Measurements from ENCODE around the gene PPIL6. TPM values are rescaled to one million over a fixed set of nuclear protein-coding genes. Genes with fewer than 3 reads are reported as not detected.
A peak's percentile ranks its signal among the peaks of the same experiment; 100 is the strongest.

Gene PPIL6
- polyA plus RNA-seq, 3 donors = 0.09 to 0.28 (median 0.14) TPM

DNA sequence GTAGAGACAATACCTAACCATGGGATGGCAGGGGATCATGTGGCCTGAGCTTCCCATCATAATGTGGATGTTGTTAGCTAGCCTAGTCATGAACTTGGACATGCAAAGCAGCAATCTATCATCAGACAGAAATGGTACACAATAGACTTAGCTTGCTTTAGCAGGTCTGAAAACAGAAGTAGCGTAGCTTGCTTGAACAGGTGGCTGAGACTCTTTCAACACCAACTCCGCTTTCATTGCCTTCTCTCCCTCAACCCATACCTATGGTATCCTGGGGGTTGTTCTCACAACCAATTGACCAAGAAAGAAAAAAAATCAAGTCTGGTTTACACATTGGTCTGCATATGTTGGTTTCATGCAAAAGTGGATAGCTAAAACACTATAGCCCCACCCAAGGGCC, 81.2 kb downstream of the PPIL6 start:
- peaks cover 4 to 12% (median 8%) of the 10 kb centered on the region in 7 donors for H3K9me3 Mint-ChIP-seq
- Histone ChIP-seq H3K9ac (ENCODE audit: insufficient read depth, low read length, poor library complexity, severe bottlenecking) (no peak overlapping the region), H3K27ac (ENCODE audit: low read depth in 1 of 2, low read length in 2 of 2) (no peak overlapping the region), H4K20me1 (ENCODE audit: insufficient read depth, low read length) (peaks cover 55% of the 10 kb centered on the region), H3K4me3 (replicated peaks in 1 of 3; ENCODE audit: low read depth in 2 of 3, low read length in 3 of 3) (no peak overlapping the region), H3K36me3 (replicated peaks in 1 of 2; ENCODE audit: control insufficient read depth in 1 of 2, insufficient read depth in 2 of 2, low read length in 2 of 2) (peaks cover 40 to 95% of the 10 kb centered on the region in 2 donors), H3K4me1 (ENCODE audit: control insufficient read depth in 1 of 2, insufficient read depth in 2 of 2, low read length in 2 of 2) (no peaks in the 10 kb centered on the region), H3K27me3 (ENCODE audit: control insufficient read depth in 2 of 2, insufficient read depth in 2 of 2, low read length in 2 of 2) (no peaks in the 10 kb centered on the region), H3K79me2 (ENCODE audit: insufficient read depth, low read length) (peaks cover 18% of the 10 kb centered on the region), H2AFZ (ENCODE audit: insufficient read depth, low read depth, low read length, poor library complexity, severe bottlenecking) (no peak overlapping the region), H3K4me2 (replicated peaks; ENCODE audit: extremely low read depth, low read length, poor library complexity, severe bottlenecking) (no peak overlapping the region), H3K9me3 (replicated peaks in 1 of 2; ENCODE audit: control insufficient read depth in 1 of 2, insufficient read depth in 1 of 2, low read length in 2 of 2) (peaks cover 7 to 11% of the 10 kb centered on the region in 2 donors)
- H3K36me3 Mint-ChIP-seq = peaks cover 67 to 74% of the 10 kb centered on the region in 2 donors
- intact Hi-C loops (cut with micrococcal nuclease) = no loop called here
- H3K4me3 Mint-ChIP-seq = no peak overlapping the region
- TF ChIP-seq, protein P1, sequence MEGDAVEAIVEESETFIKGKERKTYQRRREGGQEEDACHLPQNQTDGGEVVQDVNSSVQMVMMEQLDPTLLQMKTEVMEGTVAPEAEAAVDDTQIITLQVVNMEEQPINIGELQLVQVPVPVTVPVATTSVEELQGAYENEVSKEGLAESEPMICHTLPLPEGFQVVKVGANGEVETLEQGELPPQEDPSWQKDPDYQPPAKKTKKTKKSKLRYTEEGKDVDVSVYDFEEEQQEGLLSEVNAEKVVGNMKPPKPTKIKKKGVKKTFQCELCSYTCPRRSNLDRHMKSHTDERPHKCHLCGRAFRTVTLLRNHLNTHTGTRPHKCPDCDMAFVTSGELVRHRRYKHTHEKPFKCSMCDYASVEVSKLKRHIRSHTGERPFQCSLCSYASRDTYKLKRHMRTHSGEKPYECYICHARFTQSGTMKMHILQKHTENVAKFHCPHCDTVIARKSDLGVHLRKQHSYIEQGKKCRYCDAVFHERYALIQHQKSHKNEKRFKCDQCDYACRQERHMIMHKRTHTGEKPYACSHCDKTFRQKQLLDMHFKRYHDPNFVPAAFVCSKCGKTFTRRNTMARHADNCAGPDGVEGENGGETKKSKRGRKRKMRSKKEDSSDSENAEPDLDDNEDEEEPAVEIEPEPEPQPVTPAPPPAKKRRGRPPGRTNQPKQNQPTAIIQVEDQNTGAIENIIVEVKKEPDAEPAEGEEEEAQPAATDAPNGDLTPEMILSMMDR (IDR thresholded peaks at IDR 0.05) = no peak
- peaks cover 5% of the 10 kb centered on the region for H3K4me1 Mint-ChIP-seq
- no peak for DNase-seq
- 100% methylated on average over 1 of the region's 2 CpGs for WGBS (ENCODE audit: insufficient coverage)
- peak overlapping the region in 1 of 7 donors; percentile 35 for H3K27ac Mint-ChIP-seq
- no peaks in the 10 kb centered on the region for H3K27me3 Mint-ChIP-seq (ENCODE audit: low read depth in 3 of 3)

DNA sequence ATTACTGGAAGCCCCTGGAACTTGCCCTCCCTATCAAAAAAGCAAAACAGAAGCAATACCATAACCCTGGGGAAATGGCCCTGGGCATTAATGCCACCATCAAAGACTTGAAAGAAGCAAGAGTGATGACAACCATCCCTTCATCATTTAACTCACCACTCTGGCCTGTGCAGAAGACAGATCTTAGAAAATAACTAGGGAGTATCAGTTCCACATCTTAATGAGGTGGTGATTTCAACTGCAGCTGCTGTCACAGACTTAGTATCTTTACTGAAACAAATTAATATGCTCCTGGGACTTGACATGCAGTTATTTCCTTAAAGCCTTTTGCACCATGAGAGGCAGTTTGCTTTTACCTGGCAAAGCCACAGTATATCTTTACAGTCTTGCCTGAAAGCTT, 82.2 kb downstream of the PPIL6 start:
- H3K9me3 Mint-ChIP-seq = peaks cover 4 to 12% (median 7%) of the 10 kb centered on the region in 7 donors
- Histone ChIP-seq H3K4me3 (replicated peaks in 1 of 3; ENCODE audit: low read depth in 2 of 3, low read length in 3 of 3) (no peak overlapping the region), H2AFZ (ENCODE audit: insufficient read depth, low read depth, low read length, poor library complexity, severe bottlenecking) (no peak overlapping the region), H3K27me3 (ENCODE audit: control insufficient read depth in 2 of 2, insufficient read depth in 2 of 2, low read length in 2 of 2) (no peaks in the 10 kb centered on the region), H3K79me2 (ENCODE audit: insufficient read depth, low read length) (peaks cover 11% of the 10 kb centered on the region), H4K20me1 (ENCODE audit: insufficient read depth, low read length) (peaks cover 44% of the 10 kb centered on the region), H3K36me3 (replicated peaks in 1 of 2; ENCODE audit: control insufficient read depth in 1 of 2, insufficient read depth in 2 of 2, low read length in 2 of 2) (peaks cover 33 to 92% of the 10 kb centered on the region in 2 donors), H3K4me1 (ENCODE audit: control insufficient read depth in 1 of 2, insufficient read depth in 2 of 2, low read length in 2 of 2) (peaks cover 2 to 4% of the 10 kb centered on the region in 2 donors), H3K4me2 (replicated peaks; ENCODE audit: extremely low read depth, low read length, poor library complexity, severe bottlenecking) (no peak overlapping the region), H3K9me3 (replicated peaks in 1 of 2; ENCODE audit: control insufficient read depth in 1 of 2, insufficient read depth in 1 of 2, low read length in 2 of 2) (peaks cover 7 to 11% of the 10 kb centered on the region in 2 donors), H3K9ac (ENCODE audit: insufficient read depth, low read length, poor library complexity, severe bottlenecking) (no peak overlapping the region), H3K27ac (ENCODE audit: low read depth in 1 of 2, low read length in 2 of 2) (no peak overlapping the region)
- H3K36me3 Mint-ChIP-seq = peaks cover 62 to 69% of the 10 kb centered on the region in 2 donors
- TF ChIP-seq, protein P1 (IDR thresholded peaks at IDR 0.05) = no peak
- H3K27me3 Mint-ChIP-seq (ENCODE audit: low read depth in 3 of 3) = no peaks in the 10 kb centered on the region
- H3K27ac Mint-ChIP-seq = peak overlapping the region in 1 of 7 donors; percentile 20
- intact Hi-C loops (cut with micrococcal nuclease) = no loop called here
- no peak for DNase-seq
- H3K4me1 Mint-ChIP-seq = peaks cover 9% of the 10 kb centered on the region
- no peak overlapping the region for H3K4me3 Mint-ChIP-seq
